ENCODE data around the gene PLEKHA4. TPM values are rescaled to one million over a fixed set of nuclear protein-coding genes. Genes with fewer than 3 reads are reported as not detected.

Gene PLEKHA4
- total and polyA plus RNA-seq, 9 of the 15 experiments (the other 6 are each of a cell fraction or from before 2014, with no cell fraction given) = 0.07 to 30.8 (median 11.4) TPM

GRCh38 chr19:48873476-48874302, 5.3 kb upstream of the PLEKHA4 start (continued):
- no peak for TF ChIP-seq TGIF2 (CRISPR knock-in tag; IDR thresholded peaks at IDR 0.05)
- TF ChIP-seq RBM22 (IDR thresholded peaks at IDR 0.05; ENCODE audit: low read depth, low read length, poor library complexity, severe bottlenecking) = no peak
- no peak for TF ChIP-seq ZBTB8A (IDR thresholded peaks at IDR 0.05; ENCODE audit: partially characterized antibody)
- TF ChIP-seq PYGO2 (tag; IDR thresholded peaks at IDR 0.05) = peak; percentile 83
- no peak for TF ChIP-seq ILK (tag; IDR thresholded peaks at IDR 0.05; ENCODE audit: borderline replicate concordance, low read depth)
- no peak for TF ChIP-seq BRF2 (IDR thresholded peaks at IDR 0.05; ENCODE audit: borderline replicate concordance, insufficient read depth, insufficient read length)
- peak; percentile 62; the same call in 1 of the 2 replicates for TF ChIP-seq E2F1 (CRISPR knock-in tag; IDR thresholded peaks at IDR 0.05)
- no peak for TF ChIP-seq ARID2 (IDR thresholded peaks at IDR 0.05)
- no peak for TF ChIP-seq ZNF695 (CRISPR knock-in tag; IDR thresholded peaks at IDR 0.05)
- TF ChIP-seq ELK1 (CRISPR knock-in tag; IDR thresholded peaks at IDR 0.05) = no peak
- TF ChIP-seq CBX8 (IDR thresholded peaks at IDR 0.05; ENCODE audit: borderline replicate concordance, extremely low read depth, low read depth, low read length, poor library complexity, severe bottlenecking) = no peak
- no peak for TF ChIP-seq E2F8 (IDR thresholded peaks at IDR 0.05; ENCODE audit: low read depth, partially characterized antibody)
- TF ChIP-seq XRCC5 (IDR thresholded peaks at IDR 0.05; ENCODE audit: low read depth, low read length) = 0 out of 2 replicates have a peak, but pooled peaks have one; percentile 32
- TF ChIP-seq TAF9B (IDR thresholded peaks at IDR 0.05; ENCODE audit: partially characterized antibody) = peak; percentile 90
- TF ChIP-seq PRMT5 (CRISPR knock-in tag; IDR thresholded peaks at IDR 0.05) = no peak
- TF ChIP-seq HDAC3 (IDR thresholded peaks at IDR 0.05; ENCODE audit: borderline replicate concordance, partially characterized antibody) = peak; percentile 98
- peak; percentile 84 for TF ChIP-seq ZNF766 (CRISPR knock-in tag; conservative IDR thresholded peaks at IDR 0.05)
- TF ChIP-seq NFXL1 (CRISPR knock-in tag; IDR thresholded peaks at IDR 0.05) = no peak
- no peak for TF ChIP-seq E2F4 (CRISPR knock-in tag; IDR thresholded peaks at IDR 0.05; ENCODE audit: low read depth)
